Fibroblast of skin of left biceps (primary cell): ENCODE measurements around the gene SEMA3C.

Experiments used
- DNase-seq, 2 experiments: peaks; one replicate each; pipeline ENCODE4 v3.0.0-alpha.2; 2013; ENCODE audit warnings: low read depth in 2 of 2

Gene SEMA3C

DNA sequence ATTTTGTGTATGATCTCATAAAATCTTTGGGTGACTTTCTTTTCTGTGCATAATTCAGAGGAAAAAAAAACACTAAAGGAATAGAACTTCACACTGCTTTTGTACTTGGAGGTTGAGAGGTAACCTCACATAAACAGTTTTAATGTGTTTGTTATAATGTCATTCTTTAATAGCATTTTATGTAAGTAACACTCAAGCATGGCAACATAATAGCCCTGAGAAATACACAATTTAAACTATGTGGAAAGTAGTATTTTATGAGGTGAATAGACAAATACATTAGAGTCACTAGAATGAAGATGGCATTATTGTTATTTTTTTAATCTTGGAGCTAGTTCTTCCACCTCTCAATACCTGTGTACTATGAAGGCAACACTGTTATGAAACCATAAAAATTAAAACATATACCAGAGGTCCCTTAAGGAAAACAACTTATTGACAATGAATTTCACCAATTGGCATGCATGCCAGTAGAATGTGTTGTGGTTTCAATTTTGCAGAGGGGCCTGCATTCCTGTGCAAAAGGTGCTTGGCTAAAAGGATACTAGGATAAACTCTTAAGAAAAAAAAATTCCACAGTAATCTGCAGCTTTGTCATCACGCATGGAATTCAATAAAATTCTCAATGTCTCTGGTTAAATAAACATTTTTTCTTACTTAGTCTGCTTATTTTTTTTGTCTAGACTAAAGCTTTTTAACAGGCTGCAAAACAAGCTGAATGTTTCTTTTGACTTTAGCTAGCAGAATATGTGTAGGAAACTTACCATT lies 177.9 kb downstream of the SEMA3C start:
- DNase-seq: peak in 1 of 2 experiments; percentile 36

- no peak for DNase-seq
Observed at GRCh38 chr7:80736371-80737125, 182.3 kb downstream of the SEMA3C start.

DNA sequence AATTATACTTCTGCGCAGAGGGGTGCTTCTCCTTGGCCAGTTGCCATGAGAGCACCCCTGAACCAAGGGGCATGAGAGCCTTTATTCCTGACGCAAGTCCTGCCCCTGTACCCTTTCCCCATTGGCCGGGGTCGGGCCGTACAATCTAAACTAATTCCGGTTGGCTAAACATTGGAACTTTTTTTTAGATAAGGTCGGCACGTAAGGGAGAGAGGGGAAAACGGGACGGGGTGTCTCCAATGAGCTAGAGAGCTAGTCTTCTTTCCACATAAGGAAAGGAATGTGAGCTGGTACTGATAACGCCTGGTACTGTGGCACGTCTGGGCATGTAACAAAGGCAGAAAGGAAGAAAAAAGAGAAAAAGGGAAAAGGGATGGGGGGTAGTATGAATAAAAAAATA lies 183.5 kb downstream of the SEMA3C start:
- no peak for DNase-seq

GRCh38 chr7:80734011-80734410 lies 184.8 kb downstream of the SEMA3C start:
- DNase-seq: no peak

DNA sequence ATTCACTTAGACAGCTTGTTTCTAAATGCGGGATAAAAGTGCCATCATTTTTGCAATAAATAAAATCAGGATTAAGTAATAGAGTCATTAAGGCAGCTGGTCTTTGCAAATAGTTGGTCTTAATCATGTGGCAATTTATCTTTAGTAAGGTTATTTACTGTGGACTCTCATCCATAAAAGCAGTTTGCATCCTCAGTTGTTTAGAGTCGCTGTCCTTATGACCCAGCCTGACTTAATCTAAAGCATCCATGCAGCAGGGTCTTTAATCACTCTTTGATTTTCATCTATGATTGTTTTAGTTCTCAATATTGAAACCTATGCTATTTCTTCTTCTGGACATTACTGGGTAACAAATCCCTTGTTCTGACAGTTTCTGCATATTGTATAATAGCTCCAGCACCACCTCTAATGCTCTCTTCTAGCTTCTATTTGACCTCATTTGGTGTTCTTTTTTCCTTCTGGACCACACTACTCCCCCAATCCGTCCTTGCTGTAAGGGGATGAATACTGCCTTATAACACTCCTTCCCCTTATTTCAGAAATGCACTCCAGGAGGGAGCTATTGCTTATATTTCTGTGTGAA lies 185.4 kb downstream of the SEMA3C start:
- no peak for DNase-seq

DNA sequence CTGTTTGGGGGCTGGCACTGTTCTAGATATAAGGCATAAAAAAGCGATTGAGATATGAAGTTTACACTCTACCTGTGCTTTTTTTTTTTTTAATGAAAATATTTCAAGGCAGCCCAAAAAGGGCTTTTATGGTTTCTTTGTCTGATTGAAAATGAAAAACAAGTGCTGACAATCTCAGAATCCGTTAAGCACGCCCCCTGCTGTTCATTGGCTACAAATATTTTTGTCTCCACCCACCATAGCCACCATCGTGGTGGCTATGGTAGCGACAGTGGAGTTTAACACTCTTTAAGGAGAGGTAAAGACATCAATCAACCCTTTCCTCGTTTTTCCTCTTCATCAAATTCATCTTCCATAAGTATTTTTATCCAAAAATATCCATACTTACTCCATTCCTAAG lies 186.2 kb downstream of the SEMA3C start:
- DNase-seq: no peak

- no peak for DNase-seq
Observed at GRCh38 chr7:80731281-80731680, 187.6 kb downstream of the SEMA3C start.

GRCh38 chr7:80729591-80730320 lies 189.1 kb downstream of the SEMA3C start:
- no peak for DNase-seq

GRCh38 chr7:80726666-80727065 lies 192.2 kb downstream of the SEMA3C start:
- no peak for DNase-seq

DNA sequence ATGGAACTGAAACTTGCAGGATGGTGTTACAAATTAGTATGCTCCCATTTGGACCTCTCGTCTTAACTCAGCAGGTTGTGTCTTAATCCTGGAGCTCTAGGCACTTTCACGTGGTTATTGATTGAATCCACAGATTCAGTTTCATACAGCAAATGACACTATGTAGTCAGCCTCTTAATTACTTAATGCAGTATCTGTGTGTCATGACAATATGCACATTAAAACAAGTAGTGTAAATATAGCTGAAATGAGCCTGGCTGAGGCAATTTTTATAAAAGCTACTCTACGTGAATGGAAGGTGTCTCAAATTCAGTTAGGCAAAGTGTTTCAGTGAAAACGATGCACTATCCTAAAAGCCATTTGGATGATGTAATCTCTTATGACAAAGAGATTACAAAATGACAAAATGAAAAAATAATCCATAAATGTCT lies 193.7 kb downstream of the SEMA3C start:
- DNase-seq: no peak

DNA sequence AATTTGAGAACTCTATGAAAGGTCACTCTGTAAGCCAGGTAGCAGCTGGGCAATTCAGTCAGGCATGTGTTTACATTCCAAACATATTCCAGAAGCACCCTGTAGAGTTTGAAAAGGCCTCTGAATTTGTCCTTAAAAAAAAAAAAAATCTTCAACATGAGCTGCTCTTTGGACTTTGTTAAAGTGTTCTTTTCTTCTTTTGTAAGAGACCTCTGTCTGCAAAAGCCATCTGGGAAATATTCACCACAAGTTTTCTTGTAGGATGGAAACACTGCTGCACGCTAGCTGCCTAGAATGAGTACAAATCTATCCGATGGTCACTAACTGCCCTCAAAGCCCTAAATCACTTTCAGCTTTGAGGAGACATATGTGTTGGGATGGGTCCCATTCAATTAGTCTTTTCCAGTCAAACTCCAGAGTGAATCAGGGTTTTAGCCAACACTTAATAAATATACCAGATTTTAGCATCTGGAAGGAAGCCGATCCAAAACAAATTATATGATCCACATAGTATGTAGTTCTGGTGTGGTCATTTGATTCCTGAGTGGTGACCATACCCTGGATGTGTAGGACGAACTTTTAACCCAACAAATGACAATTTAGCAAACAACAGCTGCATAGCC lies 194.5 kb downstream of the SEMA3C start:
- DNase-seq: peak; percentile 69 to 80

- peak; percentile 99 for DNase-seq
Observed at GRCh38 chr7:80722616-80723195, 196.1 kb downstream of the SEMA3C start.

GRCh38 chr7:80721883-80722615 lies 196.8 kb downstream of the SEMA3C start:
- DNase-seq: peak in 1 of 2 experiments; percentile 63

GRCh38 chr7:80720146-80720545 lies 198.7 kb downstream of the SEMA3C start:
- DNase-seq: no peak

DNA sequence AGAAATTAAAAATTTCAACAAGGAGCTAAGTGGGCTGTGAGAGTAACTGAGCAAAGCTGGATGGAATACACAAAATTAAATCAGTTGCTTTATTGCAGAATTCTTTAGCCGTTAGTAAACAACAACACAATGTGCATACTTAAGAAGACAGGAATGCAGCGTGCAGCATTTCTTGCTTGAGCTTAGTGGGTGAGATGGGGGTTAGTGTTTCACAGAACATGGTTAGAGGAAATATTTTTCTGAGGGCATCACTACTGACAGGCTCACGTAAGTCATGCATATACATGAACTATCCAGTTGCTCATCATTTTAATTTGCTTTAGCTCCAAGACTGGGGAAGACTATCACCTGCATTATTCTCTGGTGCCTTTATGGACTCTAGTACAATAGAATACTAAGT lies 199.6 kb downstream of the SEMA3C start:
- no peak for DNase-seq

DNA sequence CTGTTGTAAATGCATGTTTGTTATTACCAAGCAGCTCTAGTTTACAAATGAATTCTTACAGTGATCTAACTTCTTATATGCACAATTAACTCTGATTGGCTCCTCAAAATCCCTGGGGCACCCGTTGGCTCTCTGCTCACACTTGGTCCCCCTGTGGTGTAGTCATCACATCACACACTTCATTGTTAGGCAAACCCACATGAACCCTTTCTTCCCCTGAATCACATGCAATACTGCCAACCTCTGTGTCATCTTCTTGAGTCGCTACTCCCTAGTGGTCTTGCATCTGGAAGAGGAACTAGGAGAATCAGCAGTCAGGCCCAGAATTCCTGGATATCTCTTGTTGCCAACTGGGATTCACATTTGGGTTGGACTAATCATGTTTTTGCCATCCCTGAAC lies 207.3 kb downstream of the SEMA3C start:
- DNase-seq: no peak

DNA sequence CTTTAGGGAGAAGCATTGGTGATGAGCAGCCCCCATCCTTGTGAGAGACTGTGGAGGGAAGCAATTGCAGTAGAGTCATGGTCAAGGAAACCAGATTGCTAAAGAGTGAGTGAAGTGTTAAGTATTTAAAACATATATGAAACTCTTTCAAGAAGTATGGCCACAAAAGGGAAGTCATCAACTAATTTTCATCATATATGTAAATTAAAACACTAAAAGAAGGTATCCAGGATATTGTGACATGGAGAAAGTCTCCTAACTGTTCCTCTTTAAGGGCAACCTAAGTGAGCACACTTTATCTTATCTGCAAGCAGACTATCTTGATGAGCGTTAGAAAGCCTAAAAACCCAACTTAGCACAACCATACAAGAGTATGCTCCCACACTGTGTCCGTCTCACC lies 210.7 kb downstream of the SEMA3C start:
- DNase-seq: no peak

- no peak for DNase-seq
Observed at GRCh38 chr7:80707318-80707717, 211.5 kb downstream of the SEMA3C start.

DNA sequence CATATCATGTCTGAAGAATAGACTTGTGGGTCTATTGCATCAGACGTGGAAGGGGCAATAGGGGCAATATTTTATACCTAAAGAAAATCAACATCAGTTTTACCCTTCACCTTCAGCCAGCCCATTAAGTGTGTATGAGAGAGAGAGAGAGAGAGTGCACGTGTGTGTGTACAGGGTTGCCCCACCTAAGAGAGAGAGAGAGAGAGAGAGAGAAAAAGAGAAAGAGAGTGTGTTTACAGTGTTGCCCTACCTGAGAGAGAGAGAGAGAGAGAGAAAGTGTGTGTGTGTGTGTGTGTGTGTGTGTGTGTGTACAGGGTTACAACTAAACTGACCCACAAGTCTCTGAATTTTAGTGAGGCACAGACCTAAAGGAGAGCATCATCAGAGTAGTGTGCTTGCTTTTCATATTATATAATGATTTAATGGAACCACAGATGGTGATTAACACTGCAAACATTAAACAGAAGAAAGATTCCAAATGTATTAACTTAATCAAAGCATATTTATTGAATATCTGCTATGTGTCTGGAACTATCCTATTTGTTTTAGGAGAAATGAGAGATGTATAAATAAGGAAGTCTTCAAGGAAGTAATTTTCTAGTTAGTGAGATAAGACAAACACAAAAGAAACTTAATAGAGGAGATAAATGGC lies 213.6 kb downstream of the SEMA3C start:
- DNase-seq: no peak

- no peak for DNase-seq
Observed at GRCh38 chr7:80703272-80703671, 215.6 kb downstream of the SEMA3C start.
